ENCODE data around the gene GALNT18.
A peak's percentile ranks its signal among the peaks of the same experiment; 100 is the strongest.

The GALNT18 gene

DNA sequence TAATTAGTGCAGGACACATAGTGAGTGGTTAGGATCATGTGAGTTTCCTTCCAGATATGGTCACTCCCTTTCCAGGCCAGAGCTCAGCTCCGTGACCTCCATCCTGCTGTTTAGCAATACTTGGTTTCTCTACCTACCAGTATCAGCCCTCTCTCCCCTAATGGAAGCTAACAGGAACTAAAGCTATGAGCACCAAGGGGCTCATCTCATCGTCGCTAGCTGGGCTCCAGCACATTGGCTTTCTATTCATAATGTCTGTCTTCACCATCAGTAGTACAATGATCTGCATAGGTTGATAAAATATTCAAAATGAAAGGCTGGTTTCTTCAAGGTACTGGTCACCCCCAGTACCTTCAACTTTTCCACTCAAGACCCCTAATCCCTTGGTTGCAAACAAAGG is 2.4 kb upstream of the GALNT18 start:
- DNase-seq = no peak

- DNase-seq = peak in 2 of 3 experiments; percentile 55 to 75
Observed at GRCh38 chr11:11622772-11623171, 967 bp upstream of the GALNT18 start.

- no peak for DNase-seq
Observed at GRCh38 chr11:11622340-11622706, 518 bp upstream of the GALNT18 start.

- peak; percentile 39 to 72 (median 61) for DNase-seq
Observed at GRCh38 chr11:11620921-11621572, 758 bp downstream of the GALNT18 start.

DNA sequence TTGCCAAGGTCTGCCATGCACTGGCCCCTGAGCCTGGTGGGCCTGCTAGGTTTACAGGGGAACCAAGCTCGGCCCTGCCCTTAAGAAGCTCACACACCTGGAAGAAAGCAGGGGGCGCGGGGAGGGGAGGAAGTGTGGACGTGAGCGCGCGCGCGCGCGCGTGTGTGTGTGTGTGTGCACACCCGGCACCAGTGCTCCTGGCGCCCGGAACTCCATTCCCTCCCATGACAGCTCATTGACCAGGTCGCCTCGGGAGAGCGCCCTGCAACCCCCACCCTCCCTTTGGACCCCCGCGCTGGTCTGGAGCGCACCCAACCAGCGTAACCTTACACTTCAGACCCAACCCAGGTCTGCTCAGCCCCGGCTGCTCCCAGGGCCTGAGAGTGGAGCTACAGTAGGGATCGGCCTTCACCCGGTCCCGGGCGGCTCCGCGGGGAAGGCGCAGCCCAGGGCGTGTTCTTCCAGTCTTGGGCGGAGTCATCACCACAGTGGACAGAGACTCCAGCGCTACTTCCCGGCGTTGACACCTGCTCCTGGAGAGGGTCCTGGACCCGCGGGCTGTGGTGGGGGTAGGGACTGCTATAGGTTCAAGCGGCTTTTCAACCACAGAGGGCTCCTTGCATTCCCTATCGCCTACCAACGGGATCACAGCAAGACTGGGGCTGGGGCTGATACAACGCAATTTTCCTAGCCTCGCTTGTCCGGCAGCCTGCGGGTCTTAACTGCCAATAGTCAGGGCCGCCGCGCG is 1.5 kb downstream of the GALNT18 start:
- peak; percentile 39 to 72 (median 63) for DNase-seq

GRCh38 chr11:11618973-11619435 is 2.8 kb downstream of the GALNT18 start:
- peak in 1 of 3 experiments; percentile 8 for DNase-seq

DNA sequence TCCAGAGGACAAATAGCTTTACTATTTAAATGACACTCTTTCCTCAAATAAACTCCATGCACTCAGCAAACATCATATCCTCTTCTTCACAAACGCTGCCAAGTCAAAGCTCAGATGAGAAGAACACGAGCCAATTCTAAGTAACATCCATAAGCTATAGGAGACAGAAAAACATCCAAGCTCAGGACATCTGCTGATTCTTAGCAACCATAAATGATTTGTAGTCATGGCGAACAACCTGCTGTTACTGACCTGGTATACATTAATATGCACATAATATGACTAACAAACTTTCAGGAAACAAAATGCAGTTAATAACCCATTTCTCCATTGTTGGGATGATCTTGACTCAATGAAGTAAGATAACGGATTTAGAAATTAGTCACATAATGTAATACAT is 6.7 kb downstream of the GALNT18 start:
- DNase-seq = peak in 1 of 3 experiments; percentile 3

DNA sequence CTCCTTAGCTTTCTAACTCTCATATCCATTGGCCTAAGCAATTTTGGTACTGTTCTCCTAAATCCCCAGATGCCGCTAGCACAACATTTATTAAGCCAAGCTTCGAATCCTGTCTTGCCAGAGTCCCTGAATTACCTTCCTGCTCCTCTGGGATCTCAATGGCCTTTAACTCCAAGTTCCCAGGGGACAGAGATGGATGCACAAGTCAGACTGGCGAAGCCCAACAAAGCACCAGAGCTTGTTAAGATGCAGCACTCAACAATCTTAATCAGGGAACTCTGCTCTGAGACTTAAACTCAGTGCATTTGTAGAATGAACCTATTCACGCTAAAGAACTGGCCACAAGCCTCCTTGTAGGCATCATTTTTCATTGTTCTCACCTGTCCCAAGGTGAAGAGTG is 9.4 kb downstream of the GALNT18 start:
- peak in 1 of 3 experiments; percentile 6 for DNase-seq

- DNase-seq = peak in 2 of 3 experiments; percentile 28 to 72
Observed at GRCh38 chr11:11611381-11611780, 10.4 kb downstream of the GALNT18 start.

DNA sequence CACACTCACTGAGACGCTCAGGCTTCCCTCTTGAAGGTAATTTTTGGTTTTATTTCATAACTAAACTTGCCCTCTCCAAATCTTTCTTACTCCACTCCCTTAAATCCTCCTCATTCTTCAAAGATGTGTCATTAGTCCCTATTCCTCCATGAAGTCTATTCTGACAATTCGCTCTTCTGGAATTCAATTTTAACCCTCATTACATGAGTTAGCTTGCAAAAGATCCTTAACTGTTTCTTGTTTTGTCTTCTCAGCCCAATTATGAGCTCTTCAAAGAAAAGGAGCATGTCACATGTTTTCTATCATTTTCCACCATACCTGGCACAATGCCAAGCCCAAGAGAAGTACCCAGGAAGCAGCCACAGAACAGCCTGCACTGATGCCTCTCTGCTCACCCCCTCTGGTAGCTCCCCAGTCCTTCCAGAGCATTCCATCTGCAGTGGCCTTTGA is 13.0 kb downstream of the GALNT18 start:
- peak in 2 of 3 experiments; percentile 52 to 60 for DNase-seq

GRCh38 chr11:11607772-11608171 is 14.0 kb downstream of the GALNT18 start:
- no peak for DNase-seq

DNA sequence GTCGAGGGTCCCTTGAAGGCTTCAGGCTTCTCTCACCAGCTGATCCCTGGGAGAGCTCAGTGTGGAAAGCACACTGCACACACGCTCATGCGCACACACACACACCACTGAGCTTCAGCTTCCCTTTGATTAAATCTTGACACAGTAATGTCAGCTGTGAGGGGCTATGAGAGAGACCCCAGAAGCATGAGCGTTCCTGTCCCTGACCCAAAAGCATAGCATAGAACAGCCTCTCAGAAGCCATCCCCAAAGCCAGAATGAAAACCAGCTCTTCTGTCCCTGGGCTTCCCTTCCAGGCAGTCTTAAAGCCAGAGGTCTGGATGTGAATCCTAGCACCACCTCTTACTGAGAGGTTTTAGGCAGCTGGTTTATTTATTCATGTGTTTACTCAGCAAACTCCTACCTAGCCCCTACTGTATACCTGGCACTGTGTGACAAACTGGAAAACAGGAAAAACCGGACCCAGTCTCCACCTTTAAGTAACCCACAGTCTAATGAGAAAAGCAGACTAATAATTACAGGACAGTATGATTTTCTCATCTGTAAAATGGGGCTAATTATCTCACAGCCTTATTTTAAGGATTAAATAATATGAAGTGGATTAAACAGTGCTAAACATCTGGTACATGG is 15.9 kb downstream of the GALNT18 start:
- DNase-seq = peak in 2 of 3 experiments; percentile 5 to 30

DNA sequence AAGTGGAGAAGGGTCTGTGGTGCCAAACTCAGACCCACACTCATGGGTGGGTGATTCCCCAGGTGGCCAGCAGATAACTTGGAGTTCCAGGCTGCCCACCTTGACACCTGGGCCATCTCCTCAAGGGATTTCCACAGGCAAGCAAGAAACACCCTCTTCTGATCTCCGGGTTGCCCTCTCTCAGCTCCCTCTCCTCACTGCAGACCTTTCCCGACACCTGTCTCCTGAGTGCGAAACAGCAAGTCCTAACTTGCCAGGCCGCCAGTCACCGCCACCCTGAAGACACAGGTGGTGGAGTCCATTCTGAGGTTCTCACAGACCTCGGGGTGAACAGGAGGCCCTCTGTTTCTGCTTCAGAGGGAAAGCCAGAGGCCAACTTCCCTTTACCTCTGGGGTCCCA is 16.6 kb downstream of the GALNT18 start:
- peak in 2 of 3 experiments; percentile 17 for DNase-seq

GRCh38 chr11:11604370-11604990 is 17.3 kb downstream of the GALNT18 start:
- DNase-seq = no peak

GRCh38 chr11:11602011-11602410 is 19.8 kb downstream of the GALNT18 start:
- DNase-seq = no peak

- no peak for DNase-seq
Observed at GRCh38 chr11:11600288-11600687, 21.5 kb downstream of the GALNT18 start.

DNA sequence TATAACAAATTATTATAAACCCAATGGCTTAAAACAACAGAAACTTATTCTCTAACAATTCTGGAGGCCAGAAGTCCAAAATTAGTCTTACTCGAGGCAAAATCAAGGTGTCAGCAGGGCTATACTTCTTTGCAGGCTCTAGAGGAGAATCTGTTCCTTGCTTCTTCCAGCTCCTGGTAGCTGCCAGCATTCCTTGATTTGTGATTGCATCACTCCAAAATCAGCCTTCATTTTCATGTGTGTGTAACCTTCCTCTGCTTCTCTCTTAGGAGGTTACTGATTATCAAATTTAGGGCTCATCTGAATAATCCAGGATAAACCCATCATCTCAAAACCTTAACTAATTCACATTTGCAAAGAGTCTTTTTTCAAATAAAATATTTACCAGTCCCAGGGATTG is 23.6 kb downstream of the GALNT18 start:
- no peak for DNase-seq

DNA sequence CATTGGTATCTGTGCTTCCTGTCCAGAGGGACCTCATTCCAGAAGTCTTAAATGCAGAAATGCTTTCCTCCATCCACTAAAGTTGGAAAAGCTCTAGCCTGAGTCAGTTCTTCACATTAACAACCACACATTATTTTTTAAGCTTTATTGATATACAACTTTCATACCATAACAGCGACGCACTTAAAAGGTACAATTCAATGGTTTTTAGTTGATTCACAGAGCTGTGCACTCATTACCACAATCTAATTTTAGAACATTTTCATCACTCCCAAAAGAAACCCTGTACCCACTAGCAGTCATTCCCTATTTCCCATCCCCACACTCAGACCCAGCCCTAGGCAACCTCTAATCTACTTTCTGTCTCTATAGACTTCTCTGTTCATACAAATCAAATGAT is 27.6 kb downstream of the GALNT18 start:
- DNase-seq = no peak

- DNase-seq = no peak
Observed at GRCh38 chr11:11592146-11592684, 29.6 kb downstream of the GALNT18 start.

GRCh38 chr11:11589437-11589836 is 32.4 kb downstream of the GALNT18 start:
- DNase-seq = no peak

- DNase-seq = no peak
Observed at GRCh38 chr11:11588891-11589290, 32.9 kb downstream of the GALNT18 start.

DNA sequence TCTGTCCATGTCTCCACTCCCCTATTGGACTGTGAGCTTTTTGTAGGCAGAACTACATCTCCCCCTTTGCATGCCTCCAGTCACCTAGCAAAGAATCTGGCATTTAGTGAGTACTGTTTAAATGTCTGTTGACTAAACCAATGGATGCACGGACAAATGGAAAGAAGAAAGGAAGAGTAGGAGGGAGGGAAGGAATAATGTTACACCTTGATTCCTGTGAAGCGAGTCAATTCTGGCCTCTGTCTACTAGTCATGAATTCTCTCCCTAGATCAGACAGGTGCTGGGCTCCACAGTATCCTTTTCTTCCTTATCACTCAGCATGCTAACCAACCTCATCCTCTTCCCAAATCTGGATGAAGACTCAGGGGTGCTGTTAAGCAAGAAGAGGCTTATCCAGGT is 33.6 kb downstream of the GALNT18 start:
- no peak for DNase-seq

DNA sequence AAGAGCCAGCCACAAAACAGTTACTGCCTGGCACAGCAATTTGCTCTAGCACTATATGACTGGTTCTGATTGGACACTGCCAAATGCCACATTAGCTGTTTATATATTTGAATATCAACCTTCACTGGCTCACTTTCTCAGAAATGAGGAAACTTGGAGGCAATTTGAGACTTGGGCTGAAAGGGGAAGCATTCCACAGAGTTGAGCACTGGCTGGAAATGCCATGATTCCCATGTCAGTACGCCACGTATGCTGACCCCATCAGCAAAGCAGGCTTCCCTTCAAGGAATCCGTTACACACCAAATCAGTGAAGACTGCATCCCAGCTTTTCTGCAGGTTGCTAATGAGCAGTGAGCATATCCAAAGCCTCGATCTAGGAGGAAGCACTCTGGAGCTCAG is 34.7 kb downstream of the GALNT18 start:
- DNase-seq = no peak
